ENCODE results near the gene ATP9B.

DNA sequence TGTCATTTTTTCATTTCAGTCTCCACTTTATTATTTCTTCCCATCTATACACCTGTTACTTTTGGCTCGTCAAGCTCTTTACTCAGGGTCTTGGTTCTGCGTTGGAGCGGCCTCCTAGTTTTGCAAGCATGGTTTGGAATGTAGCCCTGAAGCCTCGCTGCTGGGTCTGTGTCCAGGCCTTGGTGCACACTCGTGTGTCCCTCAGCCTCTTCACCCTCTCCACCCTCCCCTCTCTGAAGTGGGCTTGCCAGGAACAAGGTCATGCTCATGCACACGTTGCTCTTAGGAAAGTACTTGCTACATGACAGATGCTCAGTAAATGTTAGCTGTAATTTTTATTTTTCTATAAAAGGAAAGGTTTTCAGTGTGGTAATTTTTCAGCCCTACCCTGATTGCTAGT lies 147.0 kb downstream of the ATP9B start:
- no peak for TF ChIP-seq POLR2A (IDR thresholded peaks at IDR 0.05)
- TF ChIP-seq, protein P1, sequence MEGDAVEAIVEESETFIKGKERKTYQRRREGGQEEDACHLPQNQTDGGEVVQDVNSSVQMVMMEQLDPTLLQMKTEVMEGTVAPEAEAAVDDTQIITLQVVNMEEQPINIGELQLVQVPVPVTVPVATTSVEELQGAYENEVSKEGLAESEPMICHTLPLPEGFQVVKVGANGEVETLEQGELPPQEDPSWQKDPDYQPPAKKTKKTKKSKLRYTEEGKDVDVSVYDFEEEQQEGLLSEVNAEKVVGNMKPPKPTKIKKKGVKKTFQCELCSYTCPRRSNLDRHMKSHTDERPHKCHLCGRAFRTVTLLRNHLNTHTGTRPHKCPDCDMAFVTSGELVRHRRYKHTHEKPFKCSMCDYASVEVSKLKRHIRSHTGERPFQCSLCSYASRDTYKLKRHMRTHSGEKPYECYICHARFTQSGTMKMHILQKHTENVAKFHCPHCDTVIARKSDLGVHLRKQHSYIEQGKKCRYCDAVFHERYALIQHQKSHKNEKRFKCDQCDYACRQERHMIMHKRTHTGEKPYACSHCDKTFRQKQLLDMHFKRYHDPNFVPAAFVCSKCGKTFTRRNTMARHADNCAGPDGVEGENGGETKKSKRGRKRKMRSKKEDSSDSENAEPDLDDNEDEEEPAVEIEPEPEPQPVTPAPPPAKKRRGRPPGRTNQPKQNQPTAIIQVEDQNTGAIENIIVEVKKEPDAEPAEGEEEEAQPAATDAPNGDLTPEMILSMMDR (IDR thresholded peaks at IDR 0.05), result no peak

Data from vagina (tissue), 2 donors.